PFSK-1 (cell line): ENCODE data around the gene SLC5A4.

ENCODE experiments used
- FOXP2 ChIP-seq: optimal IDR thresholded peaks from 2 replicates; pipeline ENCODE3; 2011; ENCODE audit warnings: borderline replicate concordance, control low read depth, inconsistent platforms; ENCODE audit not compliant: insufficient read depth; ENCODE audit errors: extremely low read length, extremely low read depth
- POLR2AphosphoS5 ChIP-seq: IDR thresholded peaks from 2 replicates; pipeline ENCODE4 v1.6.1; 2012; ENCODE audit warnings: low read depth, mild to moderate bottlenecking, control low read depth, low read length, moderate library complexity
- SIN3A ChIP-seq: IDR thresholded peaks from 2 replicates; pipeline ENCODE4 v1.6.1; 2012; ENCODE audit warnings: mild to moderate bottlenecking, low read length, moderate library complexity, borderline replicate concordance; ENCODE audit not compliant: insufficient read depth
- TAF1 ChIP-seq: IDR thresholded peaks from 2 replicates; pipeline ENCODE4 v1.6.1; 2012; ENCODE audit warnings: low read length, control low read depth, borderline replicate concordance; ENCODE audit not compliant: insufficient read depth
- TF ChIP-seq, protein P1 (sequence below), 2 experiments: IDR thresholded peaks; 2 replicates each; pipeline versions ENCODE4 v1.6.1 to v1.8.0; 2011 to 2012; ENCODE audit warnings: low read depth in 2 of 2, low read length in 2 of 2, control low read depth in 1 of 2, inconsistent platforms in 1 of 2, mild to moderate bottlenecking in 1 of 2, moderate library complexity in 1 of 2; ENCODE audit not compliant: insufficient read depth in 1 of 2

The SLC5A4 gene

DNA sequence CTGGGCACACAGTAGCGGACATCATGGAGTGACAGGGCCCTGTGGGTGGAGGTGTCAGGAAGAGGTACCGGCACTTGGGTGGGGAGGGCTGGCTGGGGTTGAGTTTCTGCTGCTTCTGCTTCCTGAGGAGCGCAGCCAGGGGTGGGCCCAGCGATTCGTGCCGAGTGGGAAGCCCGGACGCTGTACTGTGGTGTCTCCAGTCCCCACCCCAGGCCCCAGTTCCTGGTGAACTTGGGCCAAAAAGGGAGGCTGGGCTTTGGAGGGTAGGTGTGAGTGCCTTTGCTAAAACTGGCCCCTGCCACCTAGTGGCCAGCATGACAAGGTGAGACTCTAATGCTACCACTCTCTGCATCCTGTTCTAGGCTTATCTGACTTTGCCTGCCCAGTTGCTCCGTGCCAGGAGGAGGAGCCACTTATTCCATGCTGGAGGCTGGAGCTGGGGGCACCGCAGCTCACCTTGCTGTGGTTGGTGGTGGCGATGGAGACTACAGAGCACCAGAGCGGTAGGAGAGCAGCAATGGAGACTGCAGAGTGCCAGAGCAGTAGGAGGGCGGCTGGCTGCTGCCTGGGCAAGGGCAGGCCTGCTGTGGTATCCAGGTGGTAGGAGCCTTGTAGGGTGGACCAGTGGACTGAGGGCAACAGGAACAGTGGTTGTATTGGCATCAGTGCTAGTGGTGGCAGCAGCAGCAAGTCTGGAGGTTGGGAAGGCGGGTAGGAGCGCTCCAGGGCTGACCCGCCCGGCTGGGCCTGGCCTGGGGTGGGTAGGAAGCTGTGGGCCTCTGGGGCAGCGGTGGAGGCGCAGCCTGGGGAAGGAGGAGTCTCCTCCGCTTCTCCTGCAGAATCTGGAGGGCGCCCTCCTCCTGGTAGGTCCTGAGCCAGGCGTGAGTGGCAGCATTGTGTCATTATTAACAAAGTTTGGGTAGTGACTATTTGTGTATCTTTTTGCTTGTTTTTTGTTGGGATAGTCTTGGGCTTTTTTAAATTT lies 48.1 kb downstream of the SLC5A4 start:
- TF ChIP-seq SIN3A, result no peak
- TF ChIP-seq, protein P1, sequence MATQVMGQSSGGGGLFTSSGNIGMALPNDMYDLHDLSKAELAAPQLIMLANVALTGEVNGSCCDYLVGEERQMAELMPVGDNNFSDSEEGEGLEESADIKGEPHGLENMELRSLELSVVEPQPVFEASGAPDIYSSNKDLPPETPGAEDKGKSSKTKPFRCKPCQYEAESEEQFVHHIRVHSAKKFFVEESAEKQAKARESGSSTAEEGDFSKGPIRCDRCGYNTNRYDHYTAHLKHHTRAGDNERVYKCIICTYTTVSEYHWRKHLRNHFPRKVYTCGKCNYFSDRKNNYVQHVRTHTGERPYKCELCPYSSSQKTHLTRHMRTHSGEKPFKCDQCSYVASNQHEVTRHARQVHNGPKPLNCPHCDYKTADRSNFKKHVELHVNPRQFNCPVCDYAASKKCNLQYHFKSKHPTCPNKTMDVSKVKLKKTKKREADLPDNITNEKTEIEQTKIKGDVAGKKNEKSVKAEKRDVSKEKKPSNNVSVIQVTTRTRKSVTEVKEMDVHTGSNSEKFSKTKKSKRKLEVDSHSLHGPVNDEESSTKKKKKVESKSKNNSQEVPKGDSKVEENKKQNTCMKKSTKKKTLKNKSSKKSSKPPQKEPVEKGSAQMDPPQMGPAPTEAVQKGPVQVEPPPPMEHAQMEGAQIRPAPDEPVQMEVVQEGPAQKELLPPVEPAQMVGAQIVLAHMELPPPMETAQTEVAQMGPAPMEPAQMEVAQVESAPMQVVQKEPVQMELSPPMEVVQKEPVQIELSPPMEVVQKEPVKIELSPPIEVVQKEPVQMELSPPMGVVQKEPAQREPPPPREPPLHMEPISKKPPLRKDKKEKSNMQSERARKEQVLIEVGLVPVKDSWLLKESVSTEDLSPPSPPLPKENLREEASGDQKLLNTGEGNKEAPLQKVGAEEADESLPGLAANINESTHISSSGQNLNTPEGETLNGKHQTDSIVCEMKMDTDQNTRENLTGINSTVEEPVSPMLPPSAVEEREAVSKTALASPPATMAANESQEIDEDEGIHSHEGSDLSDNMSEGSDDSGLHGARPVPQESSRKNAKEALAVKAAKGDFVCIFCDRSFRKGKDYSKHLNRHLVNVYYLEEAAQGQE (IDR thresholded peaks at IDR 0.05; ENCODE audit: insufficient read depth in 1 of 2, low read depth in 2 of 2, low read length in 2 of 2), result no peak
- no peak for TF ChIP-seq FOXP2
- TF ChIP-seq TAF1, result no peak
- TF ChIP-seq POLR2AphosphoS5, result no peak

DNA sequence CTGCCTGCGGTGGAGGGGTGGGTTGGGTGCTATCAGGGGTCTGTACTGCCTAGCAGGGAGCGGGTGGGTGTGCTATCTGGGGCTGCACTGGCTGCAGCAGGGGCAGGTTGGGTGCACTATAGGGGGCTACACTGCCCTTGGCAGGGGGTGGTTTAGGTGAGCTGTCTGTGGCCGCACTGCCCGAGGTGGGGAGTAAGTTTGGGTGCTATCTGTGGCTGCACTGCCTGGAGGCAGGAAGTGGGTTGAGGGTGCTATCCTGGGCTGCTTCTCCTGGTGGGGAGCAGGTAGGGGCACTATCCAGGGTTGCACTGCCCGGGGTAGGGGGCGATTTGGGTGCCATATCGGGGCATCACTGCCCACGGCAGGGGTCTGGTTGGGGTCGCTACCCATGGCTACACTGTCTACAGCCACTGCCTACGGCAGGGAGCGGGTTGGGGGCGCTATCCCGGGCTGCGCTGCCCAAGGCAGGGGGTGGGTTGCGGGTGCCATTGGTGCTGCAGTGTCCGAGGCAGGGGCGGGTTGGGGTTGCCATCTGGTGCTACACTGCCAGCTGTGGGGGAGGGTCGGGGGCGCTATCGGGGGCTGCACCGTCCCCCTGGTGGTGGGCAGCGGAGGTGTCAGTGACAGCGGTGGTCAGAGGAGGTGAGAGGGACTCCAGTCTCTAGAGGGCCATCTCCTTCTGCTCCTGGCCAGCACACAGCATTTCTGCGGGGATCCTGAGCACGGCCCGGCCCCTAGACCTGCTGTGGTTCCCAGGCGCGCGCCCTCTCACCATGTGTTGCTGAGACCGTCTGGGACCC lies 49.0 kb downstream of the SLC5A4 start:
- TF ChIP-seq POLR2AphosphoS5 (no peak), SIN3A (no peak), FOXP2 (no peak), TAF1 (no peak)
- TF ChIP-seq, protein P1 (IDR thresholded peaks at IDR 0.05; ENCODE audit: insufficient read depth in 1 of 2, low read depth in 2 of 2, low read length in 2 of 2), result no peak

DNA sequence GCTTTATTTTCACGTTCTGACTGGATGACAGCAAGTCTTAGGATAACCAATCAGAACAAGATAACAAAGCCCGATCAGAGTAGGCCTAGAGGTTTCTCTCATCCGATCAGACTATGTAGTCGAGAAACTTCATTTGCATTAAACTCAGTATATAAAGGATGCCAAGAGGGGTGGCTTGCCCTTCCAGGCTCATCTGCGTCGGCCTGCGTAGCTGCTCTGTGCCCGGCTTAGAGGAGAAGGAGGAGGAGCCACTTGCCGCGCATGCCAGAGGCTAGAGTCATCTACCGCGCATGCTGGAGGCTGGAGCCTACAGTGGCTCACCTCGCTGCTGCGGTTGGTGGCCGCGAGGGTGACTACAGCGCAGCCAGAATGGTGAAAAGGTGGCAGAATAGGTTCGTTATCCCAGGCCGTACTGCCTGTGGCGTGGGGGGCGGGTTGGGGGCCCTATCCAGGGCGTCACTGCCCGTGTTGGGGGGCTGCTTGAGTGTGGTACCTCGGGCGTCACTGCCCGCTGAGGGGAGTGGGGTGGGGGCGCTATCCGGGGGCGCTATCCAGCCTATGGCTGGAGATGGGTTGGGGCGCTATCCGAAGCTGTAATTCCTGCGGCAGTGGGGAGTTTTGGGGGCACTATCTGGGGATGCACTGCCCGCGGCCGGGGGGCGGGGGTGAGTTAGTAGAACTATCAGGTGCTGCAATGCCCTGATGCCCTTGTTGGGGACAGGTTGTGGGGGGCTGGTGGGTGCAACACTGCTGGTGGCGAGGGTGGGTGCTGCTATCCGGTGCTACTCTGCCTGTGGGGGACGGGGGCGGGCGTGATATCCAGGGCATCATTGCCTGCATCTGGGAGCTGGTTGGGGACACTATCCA lies 50.1 kb downstream of the SLC5A4 start, which contains the start of gene RFPL2:
Gene RFPL2, minus strand, starts transcription at position 218 of the 867 bp plus-strand sequence. CDS start 2,622 bp downstream, outside the sequence.
- TF ChIP-seq, protein P1 (IDR thresholded peaks at IDR 0.05; ENCODE audit: insufficient read depth in 1 of 2, low read depth in 2 of 2, low read length in 2 of 2), result no peak
- TF ChIP-seq SIN3A (no peak), FOXP2 (no peak)

DNA sequence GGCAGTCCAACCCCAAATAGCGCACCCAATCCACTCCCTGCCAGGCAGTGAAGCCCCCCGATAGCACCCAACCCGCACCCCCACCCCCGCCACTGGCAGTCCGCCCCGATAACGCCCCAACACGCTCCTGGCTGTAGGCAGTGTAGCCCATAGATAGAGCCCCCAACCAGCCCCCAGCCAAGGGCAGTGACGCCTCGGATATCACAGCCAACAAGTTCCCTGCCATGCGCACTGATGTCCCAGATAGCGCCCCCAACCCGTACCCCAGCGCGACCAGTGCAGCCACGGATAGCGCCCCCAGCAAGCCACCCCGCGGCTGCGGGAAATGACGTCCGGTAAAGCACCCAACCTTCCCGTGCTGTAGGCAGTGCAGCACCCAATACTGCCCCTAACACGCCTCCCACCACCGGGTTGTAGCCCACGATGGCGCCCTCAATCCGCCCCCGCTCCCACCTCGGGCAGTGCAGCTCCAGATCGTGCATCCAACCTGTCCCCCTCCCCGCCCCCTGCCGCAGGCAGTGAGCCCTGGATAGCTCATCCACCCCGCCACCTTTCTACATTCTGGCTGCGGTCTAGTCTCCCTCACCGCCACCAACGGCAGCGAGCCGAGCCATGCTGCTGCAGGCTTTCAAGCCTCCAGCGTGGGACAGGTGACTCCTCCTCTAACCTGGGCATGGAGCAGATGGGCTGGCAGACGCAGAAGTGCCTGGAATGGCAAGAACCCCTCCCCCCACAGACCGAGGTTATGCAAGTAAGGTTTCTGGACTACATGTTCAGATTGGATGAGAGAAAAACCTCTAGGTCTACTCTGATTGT lies 50.9 kb downstream of the SLC5A4 start:
- TF ChIP-seq, protein P1 (IDR thresholded peaks at IDR 0.05; ENCODE audit: insufficient read depth in 1 of 2, low read depth in 2 of 2, low read length in 2 of 2), result no peak
- TF ChIP-seq FOXP2 (no peak), POLR2AphosphoS5 (no peak), SIN3A (no peak), TAF1 (no peak)
